HG03354 (cell line): Measurements from ENCODE around the gene RTL1.

Experiments used
- ATAC-seq: cut with Tn5 transposase; IDR thresholded peaks from one replicate; pipeline ENCODE4 v1.9.1; 2021; ENCODE audit warnings: mild to moderate bottlenecking; ENCODE audit not compliant: unreplicated experiment, poor library complexity, severe bottlenecking

RTL1 gene

GRCh38 chr14:100903672-100904185, at the start of gene RTL1:
RTL1 (minus strand) TSS chr14:100903722; CDS start chr14:100884788, 18,934 bp downstream.
- no peak for ATAC-seq

GRCh38 chr14:100950024-100950423, 46.5 kb upstream of the RTL1 start:
- no peak for ATAC-seq

- ATAC-seq, result no peak
Measured at GRCh38 chr14:100944052-100944451, 40.5 kb upstream of the RTL1 start.

- ATAC-seq, result no peak
Measured at GRCh38 chr14:100930270-100930669, 26.7 kb upstream of the RTL1 start.

GRCh38 chr14:100915560-100915959, 12.0 kb upstream of the RTL1 start:
- no peak for ATAC-seq

GRCh38 chr14:100914597-100915021, 11.1 kb upstream of the RTL1 start:
- no peak for ATAC-seq

- ATAC-seq, result no peak
Measured at GRCh38 chr14:100911665-100912316, 8.3 kb upstream of the RTL1 start.

DNA sequence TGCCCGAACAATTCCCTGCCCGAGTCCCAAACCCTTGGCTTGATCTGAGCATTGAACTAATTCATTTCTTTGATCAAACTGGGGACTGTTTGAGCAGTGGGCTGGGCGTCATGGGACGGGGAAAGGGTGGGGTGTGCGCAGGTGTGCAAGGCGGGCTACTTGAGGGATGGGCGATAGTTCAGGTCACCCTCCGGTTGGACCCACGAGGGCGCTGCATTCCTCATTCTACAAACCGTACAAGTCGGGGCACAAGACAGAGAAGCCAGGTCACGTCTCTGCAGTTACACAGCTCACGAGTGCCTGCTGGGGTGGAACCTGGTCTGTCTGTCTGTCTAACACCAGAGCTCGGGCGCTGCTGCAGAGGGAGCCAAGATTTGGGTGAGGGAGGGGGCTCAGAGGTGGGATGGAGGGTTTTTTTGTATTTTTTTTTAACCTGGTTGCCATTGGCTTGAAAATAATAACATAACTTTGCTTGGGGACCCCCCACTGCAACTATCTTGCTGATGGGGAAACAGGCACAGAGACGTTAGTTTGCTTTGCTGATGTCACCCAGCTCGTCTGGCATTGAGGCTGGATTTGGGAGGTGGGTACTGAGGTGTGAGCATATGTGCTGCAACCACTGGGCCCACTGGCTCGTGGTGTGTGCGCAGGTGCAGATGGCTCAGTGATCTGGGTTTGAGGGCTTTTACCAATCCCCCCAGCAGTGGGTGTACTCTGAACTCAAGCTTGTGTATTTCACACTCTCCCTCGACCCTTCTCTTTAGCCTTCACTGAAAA, 7.6 kb upstream of the RTL1 start:
- no peak for ATAC-seq

DNA sequence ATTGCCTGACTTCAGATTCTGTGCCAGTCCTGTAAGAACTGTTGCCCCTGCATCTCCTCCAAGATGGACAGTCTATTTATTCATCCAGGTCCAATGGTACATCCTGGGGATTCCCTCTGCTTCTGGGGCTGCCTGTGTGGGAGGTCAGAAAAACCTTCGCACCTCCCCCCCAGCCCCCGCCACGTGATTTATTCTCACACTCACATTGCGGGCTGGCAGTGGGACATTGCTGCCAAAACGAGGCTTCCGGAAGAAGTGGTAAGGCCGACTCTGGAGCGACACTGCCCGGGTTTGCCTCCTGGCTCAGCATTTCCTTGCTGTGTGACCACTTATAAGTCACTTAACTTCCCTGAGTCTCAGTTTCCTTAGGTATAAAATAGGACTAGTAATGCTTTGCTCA, 5.9 kb upstream of the RTL1 start:
- ATAC-seq, result no peak

GRCh38 chr14:100907240-100907639, 3.7 kb upstream of the RTL1 start:
- no peak for ATAC-seq

- ATAC-seq, result no peak
Measured at GRCh38 chr14:100906420-100906819, 2.9 kb upstream of the RTL1 start.

GRCh38 chr14:100905166-100905565, 1.6 kb upstream of the RTL1 start:
- no peak for ATAC-seq

- no peak for ATAC-seq
Measured at GRCh38 chr14:100904307-100905087, 975 bp upstream of the RTL1 start.

GRCh38 chr14:100903134-100903468, 421 bp downstream of the RTL1 start:
- no peak for ATAC-seq

DNA sequence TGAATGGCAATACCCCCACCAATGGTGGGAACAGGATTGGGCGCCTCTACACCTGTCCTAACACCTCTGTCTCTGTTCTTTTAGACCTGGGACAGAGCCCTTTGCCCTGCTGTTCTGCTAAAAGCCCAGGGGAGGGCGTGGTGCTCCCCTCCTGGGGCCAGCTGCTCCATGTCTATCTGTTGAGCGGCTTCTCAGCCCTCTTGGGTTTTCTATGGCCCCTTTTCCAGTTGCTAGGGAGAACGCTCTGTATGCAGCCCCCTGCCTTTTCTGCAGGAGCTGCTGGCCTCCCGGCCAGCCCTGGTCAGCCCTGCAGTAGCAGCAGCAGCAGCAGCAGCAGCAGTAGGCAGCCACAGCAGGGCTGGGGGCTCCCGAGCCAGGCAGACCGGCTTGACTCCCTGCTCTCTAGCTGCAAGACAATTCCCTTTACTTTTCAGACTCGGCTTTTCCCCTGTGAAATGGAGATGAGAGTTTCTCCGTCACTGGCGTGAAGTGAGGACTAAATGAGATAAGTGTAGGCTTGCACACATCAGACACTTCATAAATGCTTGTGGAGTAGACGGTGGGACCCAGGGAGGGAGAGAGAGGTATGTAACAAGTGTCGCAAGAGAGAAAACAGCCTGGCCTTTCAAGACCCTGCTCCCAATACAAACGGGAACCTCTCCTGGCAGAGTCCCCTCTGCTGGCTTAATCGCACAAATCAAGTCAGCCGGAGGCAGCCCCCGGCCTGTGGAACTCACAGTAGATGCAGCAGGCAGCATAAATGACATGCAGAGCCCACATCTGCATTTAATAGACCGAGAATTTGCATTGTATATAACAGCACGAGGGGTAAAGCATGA, 1.0 kb downstream of the RTL1 start:
- no peak for ATAC-seq

DNA sequence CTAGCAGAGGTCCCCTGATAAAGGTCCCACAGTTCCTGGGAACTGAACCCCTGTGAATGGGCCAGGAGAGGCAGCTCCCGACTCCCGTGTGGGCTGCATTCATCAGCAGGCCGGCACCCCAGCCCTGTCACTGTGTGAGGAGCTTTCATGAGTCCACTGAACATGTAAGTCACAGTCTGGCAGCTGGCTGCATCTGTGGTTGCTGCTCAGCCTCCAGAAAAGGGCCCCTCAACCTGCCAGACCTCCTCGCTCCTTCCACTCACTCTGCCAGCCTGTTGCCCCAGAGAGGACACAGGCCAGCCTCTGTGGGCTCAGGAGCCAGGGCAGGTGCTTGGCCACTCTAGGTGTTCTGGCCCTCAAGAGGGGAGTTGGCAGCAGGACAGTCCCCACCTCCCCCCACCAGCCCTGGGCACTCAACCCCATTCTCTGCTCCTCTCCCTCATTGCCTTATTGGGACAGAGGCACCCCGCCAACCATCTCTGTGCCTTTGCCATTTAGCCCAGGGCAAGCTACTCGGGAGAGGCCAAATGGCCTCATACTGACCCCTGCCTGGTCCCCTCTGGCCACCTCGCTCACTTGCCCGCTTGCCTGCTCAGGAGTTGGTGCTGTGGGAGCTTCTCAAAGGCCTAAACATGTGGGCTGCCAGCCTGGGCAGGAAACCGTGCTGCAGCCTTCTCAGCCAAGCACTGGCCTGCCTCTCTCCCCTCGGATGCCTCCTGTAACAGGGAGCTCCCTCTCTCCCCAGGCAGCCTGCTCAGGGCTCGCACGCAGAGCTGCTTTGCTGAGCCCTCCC, 1.9 kb downstream of the RTL1 start:
- ATAC-seq, result no peak

DNA sequence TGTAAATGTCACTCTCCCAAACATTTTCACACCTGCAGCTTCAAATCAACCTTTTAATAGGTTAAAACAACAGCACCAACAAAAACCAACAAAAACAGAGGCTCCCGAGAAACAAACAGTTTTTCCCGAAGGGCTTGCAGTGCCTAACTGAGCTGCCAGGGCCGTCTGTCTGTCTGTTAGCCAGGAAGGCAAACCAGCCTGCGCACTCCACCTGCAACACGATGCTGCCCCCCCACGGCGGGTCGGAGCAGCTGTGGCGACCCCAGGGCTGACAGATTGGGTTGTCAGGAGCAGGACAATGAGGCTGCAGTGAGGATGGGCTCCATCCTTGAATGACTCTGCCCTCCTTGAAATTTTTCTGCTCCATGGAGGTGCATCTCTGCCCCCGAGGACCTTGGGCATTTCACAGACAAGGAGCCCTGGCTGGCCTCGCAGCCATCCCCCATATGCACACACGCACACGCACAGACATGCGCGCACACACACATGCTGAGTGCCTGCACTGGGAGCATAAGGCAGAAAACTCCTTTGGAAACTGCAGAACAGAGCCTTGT, 2.6 kb downstream of the RTL1 start:
- ATAC-seq, result no peak

GRCh38 chr14:100899884-100900771, 3.4 kb downstream of the RTL1 start:
- ATAC-seq, result no peak
